EH (cell line): ENCODE data around the gene ENTPD5.
"Not testable (repeated sequence)": the region's sequence is repeated elsewhere in the genome, so short reads cannot be mapped to it uniquely, and the experiment has no call there.

ENCODE experiments used
- DNase-seq: peaks from one replicate; pipeline ENCODE4 v3.0.0-alpha.2; 2015; ENCODE audit warnings: low read depth

The ENTPD5 gene

DNA sequence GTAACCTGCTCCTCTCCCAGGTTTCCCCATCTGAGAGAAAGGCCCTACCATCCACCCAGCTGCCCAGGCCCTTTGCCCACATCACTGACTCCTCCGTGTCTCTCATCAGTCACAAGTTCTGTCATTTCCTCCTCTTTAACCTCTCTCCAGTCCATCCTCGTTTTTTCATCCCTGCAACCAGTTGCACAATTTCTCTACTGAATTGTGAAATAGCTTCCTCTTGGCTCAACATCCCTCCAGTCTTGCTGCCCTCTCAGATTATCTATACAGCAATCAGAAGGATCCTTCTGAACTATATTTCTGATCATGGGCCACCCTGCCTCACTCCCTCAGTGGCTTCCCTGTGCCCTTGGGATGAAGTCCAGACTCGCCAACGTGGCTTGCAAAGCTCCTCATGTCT is 76.0 kb downstream of the ENTPD5 start:
- peak; percentile 81 for DNase-seq

DNA sequence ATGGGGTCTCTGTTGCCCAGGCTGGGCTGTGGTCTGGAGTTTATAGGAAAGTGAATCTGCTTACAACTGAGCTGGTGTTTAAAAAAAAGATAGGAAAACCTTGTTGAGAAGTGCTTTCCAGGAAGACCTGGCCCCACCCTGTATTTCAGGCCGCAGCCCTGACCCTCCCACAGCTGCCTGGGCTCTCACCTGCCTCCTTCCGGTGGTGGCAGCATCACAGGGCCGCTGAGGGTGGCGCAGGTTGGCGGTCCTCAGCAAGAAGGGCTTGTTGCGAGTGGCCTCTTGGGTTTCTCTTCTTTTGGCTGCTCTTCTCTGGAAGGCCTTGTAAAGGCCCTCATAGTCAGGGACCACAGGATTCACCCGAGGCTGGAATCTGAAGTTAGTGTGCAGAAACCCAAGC is 76.9 kb downstream of the ENTPD5 start:
- DNase-seq: no peak

GRCh38 chr14:73937012-73937411 is 82.1 kb downstream of the ENTPD5 start:
- DNase-seq: no peak

- DNase-seq: no peak
These were observed 82.5 kb downstream of the ENTPD5 start for GRCh38 chr14:73936548-73936947.

- peak; percentile 9 for DNase-seq
These were observed 83.4 kb downstream of the ENTPD5 start for GRCh38 chr14:73935666-73936065.

DNA sequence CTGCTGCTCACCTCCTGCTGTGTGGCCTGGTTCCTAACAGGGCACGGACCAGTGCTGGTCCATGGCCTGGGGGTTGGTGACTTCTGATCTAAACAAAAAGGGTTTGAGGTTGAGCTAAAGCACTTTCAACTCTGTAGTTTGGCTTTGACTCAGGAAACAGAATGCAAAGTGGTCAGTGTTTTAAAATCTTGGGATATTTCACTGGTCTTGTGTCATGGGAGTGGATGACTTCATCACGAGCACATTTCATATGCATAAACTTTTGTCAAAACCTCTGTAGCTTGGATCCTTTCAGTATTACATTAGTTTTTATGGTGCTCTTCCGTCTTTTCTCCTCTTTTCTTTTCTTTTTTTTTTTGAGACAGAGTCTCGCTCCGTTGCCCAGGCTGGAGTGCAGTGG is 94.8 kb downstream of the ENTPD5 start:
- DNase-seq: no peak

- not testable (repeated sequence) for DNase-seq
These were observed 99.6 kb downstream of the ENTPD5 start for GRCh38 chr14:73919457-73919856.

- DNase-seq: no peak
These were observed 102.8 kb downstream of the ENTPD5 start for GRCh38 chr14:73916324-73916723.

DNA sequence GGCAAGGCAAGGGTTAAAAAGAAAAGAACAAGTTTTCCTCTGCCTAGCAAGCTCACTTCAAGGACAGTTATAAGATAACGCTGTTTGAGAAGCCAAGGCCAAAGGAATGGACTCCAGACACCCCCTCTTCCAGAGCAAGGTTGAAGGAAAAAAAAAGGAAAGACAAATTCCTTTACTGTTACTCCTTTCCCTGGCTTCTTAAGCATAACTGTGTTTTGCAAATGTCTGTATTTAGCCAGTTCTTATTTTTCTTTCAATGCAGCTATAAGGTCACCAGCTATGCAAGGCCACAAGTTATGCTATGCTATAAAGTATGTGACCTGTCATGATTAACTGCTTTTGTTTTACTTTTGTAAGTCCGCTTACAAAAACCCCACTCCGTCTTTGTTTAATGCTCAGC is 105.8 kb downstream of the ENTPD5 start:
- DNase-seq: peak; percentile 22

DNA sequence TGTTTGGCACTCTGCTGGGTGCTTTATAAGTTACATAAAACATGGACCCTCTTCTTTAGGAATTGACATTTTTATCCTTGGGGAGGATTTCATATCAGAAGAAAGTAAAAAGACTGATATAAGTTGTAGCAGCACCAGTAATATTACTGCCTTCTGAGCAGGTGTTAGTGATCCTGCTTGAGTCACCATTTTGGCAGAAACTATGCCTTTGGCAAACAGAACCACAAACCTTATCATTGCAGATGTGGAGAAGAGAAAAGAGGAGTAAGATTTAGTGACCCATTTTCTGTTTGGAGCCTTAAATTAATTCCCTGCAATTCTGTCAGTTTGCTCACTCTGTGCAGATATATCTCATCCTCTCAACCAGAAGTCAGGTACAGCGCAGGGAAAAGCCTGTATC is 109.4 kb downstream of the ENTPD5 start:
- no peak for DNase-seq
